SK-N-MC (cell line): ENCODE measurements around the gene FAM181A.

ENCODE experiments used
- EZH2 ChIP-seq: fragments of 200-600 bp; sonication (generic); IDR thresholded peaks from one replicate; pipeline ENCODE4 v1.6.1; 2017; ENCODE audit warnings: antibody characterized with exemption
- POLR2AphosphoS5 ChIP-seq: IDR thresholded peaks from 2 replicates; pipeline ENCODE4 v1.6.1; 2012; ENCODE audit warnings: mild to moderate bottlenecking, low read depth, low read length, borderline replicate concordance

GRCh38 chr14:93963692-93964091 is 36.5 kb downstream of the FAM181A start:
- no peak for TF ChIP-seq EZH2
- TF ChIP-seq POLR2AphosphoS5 = no peak
